ENCODE results near the gene UIMC1. TPM values are rescaled to one million over a fixed set of nuclear protein-coding genes. Genes with fewer than 3 reads are reported as not detected.

Gene UIMC1
- total and polyA plus RNA-seq, 2 experiments from 2014 or later, result 12.6 to 28.2 TPM

GRCh38 chr5:176883700-176884570 is 122.6 kb downstream of the UIMC1 start:
- Histone ChIP-seq H3K27me3 (no peaks in the 10 kb centered on the region), H3K4me3 (no peak overlapping the region), H3K4me2 (no peak overlapping the region), H3K27ac (no peak overlapping the region), H2AFZ (no peak overlapping the region), H3K79me2 (no peaks in the 10 kb centered on the region), H3K4me1 (ENCODE audit: insufficient read depth) (no peaks in the 10 kb centered on the region), H4K20me1 (ENCODE audit: insufficient read depth, poor library complexity, severe bottlenecking) (no peaks in the 10 kb centered on the region), H3K9me2 (replicated peaks; ENCODE audit: insufficient read depth) (no peaks in the 10 kb centered on the region), H3K9me3 (ENCODE audit: low read depth) (no peaks in the 10 kb centered on the region), H3K36me3 (replicated peaks; ENCODE audit: insufficient read depth, low read depth) (no peaks in the 10 kb centered on the region)
- WGBS (ENCODE audit: low lambda C conversion rate, missing lambda C conversion rate), result 85% methylated on average over 17 of the region's 17 CpGs
- DNase-seq (ENCODE audit: low spot score), result no peak
- TF ChIP-seq CTCF (IDR thresholded peaks at IDR 0.05; ENCODE audit: poor library complexity) (no peak), EZH2phosphoT487 (IDR thresholded peaks at IDR 0.05; ENCODE audit: low read depth, severe bottlenecking, unreplicated experiment) (no peak), EZH2 (IDR thresholded peaks at IDR 0.05; ENCODE audit: borderline replicate concordance) (no peak)

GRCh38 chr5:176882567-176882903 is 124.0 kb downstream of the UIMC1 start:
- no peak overlapping the region for H2AFZ ChIP-seq
- H3K79me2 ChIP-seq, result no peaks in the 10 kb centered on the region
- no peaks in the 10 kb centered on the region for H3K9me3 ChIP-seq (ENCODE audit: low read depth)
- H3K36me3 ChIP-seq (replicated peaks; ENCODE audit: insufficient read depth, low read depth), result no peaks in the 10 kb centered on the region
- no peaks in the 10 kb centered on the region for H3K9me2 ChIP-seq (replicated peaks; ENCODE audit: insufficient read depth)
- H3K27ac ChIP-seq, result no peak overlapping the region
- TF ChIP-seq CTCF (IDR thresholded peaks at IDR 0.05; ENCODE audit: poor library complexity), result no peak
- TF ChIP-seq EZH2phosphoT487 (IDR thresholded peaks at IDR 0.05; ENCODE audit: low read depth, severe bottlenecking, unreplicated experiment), result no peak
- TF ChIP-seq EZH2 (IDR thresholded peaks at IDR 0.05; ENCODE audit: borderline replicate concordance), result no peak
- no peaks in the 10 kb centered on the region for H3K4me1 ChIP-seq (ENCODE audit: insufficient read depth)
- H3K27me3 ChIP-seq, result no peaks in the 10 kb centered on the region
- H3K4me2 ChIP-seq, result no peak overlapping the region
- DNase-seq (ENCODE audit: low spot score), result no peak
- 86% methylated on average over 6 of the region's 6 CpGs for WGBS (ENCODE audit: low lambda C conversion rate, missing lambda C conversion rate)
- no peaks in the 10 kb centered on the region for H4K20me1 ChIP-seq (ENCODE audit: insufficient read depth, poor library complexity, severe bottlenecking)
- no peak overlapping the region for H3K4me3 ChIP-seq

- no peak for TF ChIP-seq CTCF (IDR thresholded peaks at IDR 0.05; ENCODE audit: poor library complexity)
- TF ChIP-seq EZH2 (IDR thresholded peaks at IDR 0.05; ENCODE audit: borderline replicate concordance), result no peak
- no peak for TF ChIP-seq EZH2phosphoT487 (IDR thresholded peaks at IDR 0.05; ENCODE audit: low read depth, severe bottlenecking, unreplicated experiment)
- Histone ChIP-seq H3K9me2 (replicated peaks; ENCODE audit: insufficient read depth) (no peaks in the 10 kb centered on the region), H3K4me3 (no peak overlapping the region), H3K36me3 (replicated peaks; ENCODE audit: insufficient read depth, low read depth) (no peaks in the 10 kb centered on the region), H4K20me1 (ENCODE audit: insufficient read depth, poor library complexity, severe bottlenecking) (no peaks in the 10 kb centered on the region), H3K27ac (no peak overlapping the region), H3K4me1 (ENCODE audit: insufficient read depth) (no peaks in the 10 kb centered on the region), H3K27me3 (no peaks in the 10 kb centered on the region), H3K9me3 (ENCODE audit: low read depth) (no peaks in the 10 kb centered on the region), H2AFZ (no peak overlapping the region), H3K4me2 (no peak overlapping the region), H3K79me2 (no peaks in the 10 kb centered on the region)
- DNase-seq (ENCODE audit: low spot score), result no peak
- 89% methylated on average over 25 of the region's 25 CpGs for WGBS (ENCODE audit: low lambda C conversion rate, missing lambda C conversion rate)
These were observed 124.6 kb downstream of the UIMC1 start for GRCh38 chr5:176881816-176882566.
